Right atrium auricular region (tissue), 2 donors: ENCODE data around the gene DMPK. TPM values are rescaled to one million over a fixed set of nuclear protein-coding genes. Genes with fewer than 3 reads are reported as not detected.

ENCODE experiments used
- DNase-seq: peaks from one replicate; pipeline ENCODE4 v3.0.0-alpha.2; 2019; ENCODE audit warnings: low spot score
- H3K27ac ChIP-seq, 2 donors: fragments of 200-600 bp; sonication (generic); 1 replicate in 1 of 2; 2 replicates in 1 of 2; pipeline ENCODE4 v1.5.1; 2016 to 2019
- H3K27me3 ChIP-seq, 2 donors: fragments of 200-600 bp; sonication (generic); one replicate each; pipeline versions ENCODE4 v1.5.1 to v1.6.0; 2017 to 2019
- H3K36me3 ChIP-seq: fragments of 200-600 bp; sonication (generic); one replicate; pipeline ENCODE4 v1.5.1; 2016
- H3K4me1 ChIP-seq, 2 donors: fragments of 200-600 bp; sonication (generic); one replicate each; pipeline versions ENCODE4 v1.5.1 to v1.6.0; 2017 to 2019
- H3K4me3 ChIP-seq, 2 donors: fragments of 200-600 bp; sonication (generic); 1 replicate in 1 of 2; 2 replicates in 1 of 2; pipeline ENCODE4 v1.5.1; 2017 to 2019; ENCODE audit warnings: mild to moderate bottlenecking in 1 of 2, moderate library complexity in 1 of 2
- H3K9me3 ChIP-seq, 2 donors: fragments of 200-600 bp; sonication (generic); one replicate each; pipeline ENCODE4 v1.5.1; 2019
- total RNA-seq, 2 donors: library from RNA; depleted of rRNA; stranded (reverse); fragments of >200 nt; gene quantifications; one replicate each; pipeline ENCODE4 v1.1.0, GENCODE V29; 2016
- TF ChIP-seq, protein P1 (sequence below), 2 donors: fragments of 200-600 bp; sonication (generic); IDR thresholded peaks; one replicate each; pipeline ENCODE4 v1.5.1; 2019; ENCODE audit warnings: antibody characterized with exemption in 2 of 2

Gene DMPK
- total RNA-seq, 2 donors from 2014 or later, result 107 to 214 TPM

- H3K9me3 ChIP-seq, result no peaks in the 10 kb centered on the region
- H3K4me3 ChIP-seq, result no peak overlapping the region
- H3K27me3 ChIP-seq, result no peaks in the 10 kb centered on the region
- H3K4me1 ChIP-seq, result peaks cover 0 to 58% of the 10 kb centered on the region in 2 donors
- H3K36me3 ChIP-seq, result no peaks in the 10 kb centered on the region
- TF ChIP-seq, protein P1, sequence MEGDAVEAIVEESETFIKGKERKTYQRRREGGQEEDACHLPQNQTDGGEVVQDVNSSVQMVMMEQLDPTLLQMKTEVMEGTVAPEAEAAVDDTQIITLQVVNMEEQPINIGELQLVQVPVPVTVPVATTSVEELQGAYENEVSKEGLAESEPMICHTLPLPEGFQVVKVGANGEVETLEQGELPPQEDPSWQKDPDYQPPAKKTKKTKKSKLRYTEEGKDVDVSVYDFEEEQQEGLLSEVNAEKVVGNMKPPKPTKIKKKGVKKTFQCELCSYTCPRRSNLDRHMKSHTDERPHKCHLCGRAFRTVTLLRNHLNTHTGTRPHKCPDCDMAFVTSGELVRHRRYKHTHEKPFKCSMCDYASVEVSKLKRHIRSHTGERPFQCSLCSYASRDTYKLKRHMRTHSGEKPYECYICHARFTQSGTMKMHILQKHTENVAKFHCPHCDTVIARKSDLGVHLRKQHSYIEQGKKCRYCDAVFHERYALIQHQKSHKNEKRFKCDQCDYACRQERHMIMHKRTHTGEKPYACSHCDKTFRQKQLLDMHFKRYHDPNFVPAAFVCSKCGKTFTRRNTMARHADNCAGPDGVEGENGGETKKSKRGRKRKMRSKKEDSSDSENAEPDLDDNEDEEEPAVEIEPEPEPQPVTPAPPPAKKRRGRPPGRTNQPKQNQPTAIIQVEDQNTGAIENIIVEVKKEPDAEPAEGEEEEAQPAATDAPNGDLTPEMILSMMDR (IDR thresholded peaks at IDR 0.05), result no peak
- H3K27ac ChIP-seq, result peak overlapping the region; percentile 93 to 96
- no peak for DNase-seq
These were observed 19.2 kb downstream of the DMPK start for GRCh38 chr19:45762870-45763631.

GRCh38 chr19:45761714-45762113, 20.6 kb downstream of the DMPK start:
- DNase-seq, result no peak
- H3K27ac ChIP-seq, result peak overlapping the region in 1 of 2 donors; percentile 30
- peaks cover 0 to 47% of the 10 kb centered on the region in 2 donors for H3K4me1 ChIP-seq

DNA sequence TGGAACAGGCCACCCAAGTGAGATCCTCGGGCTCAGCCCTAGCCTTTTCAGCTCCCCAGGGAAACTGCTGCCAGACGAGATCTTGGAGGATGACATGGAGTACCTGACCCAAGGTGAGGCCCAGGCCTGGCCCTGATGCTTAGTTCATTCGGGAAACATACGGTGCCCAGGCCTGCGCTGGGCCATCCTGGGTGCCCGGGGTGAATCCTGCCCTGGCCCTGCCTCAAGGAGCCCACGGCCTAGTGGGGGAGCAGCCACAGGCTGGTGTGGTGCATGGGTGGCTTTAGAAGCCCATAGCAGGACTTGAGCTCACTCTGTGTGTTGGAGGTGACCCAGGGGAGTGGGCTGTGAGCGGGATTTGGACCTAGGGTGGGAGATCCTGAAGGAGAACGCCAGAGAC, 23.4 kb downstream of the DMPK start:
- Histone ChIP-seq H3K27me3 (no peaks in the 10 kb centered on the region), H3K9me3 (no peaks in the 10 kb centered on the region), H3K4me3 (no peak overlapping the region), H3K4me1 (peaks cover 0 to 19% of the 10 kb centered on the region in 2 donors), H3K27ac (no peak overlapping the region), H3K36me3 (no peaks in the 10 kb centered on the region)
- no peak for DNase-seq
- TF ChIP-seq, protein P1 (IDR thresholded peaks at IDR 0.05), result no peak

More at GRCh38 chr19:45761714-45762113, 20.6 kb downstream of the DMPK start:
- Histone ChIP-seq H3K4me3 (no peak overlapping the region), H3K27me3 (no peaks in the 10 kb centered on the region), H3K9me3 (no peaks in the 10 kb centered on the region), H3K36me3 (no peaks in the 10 kb centered on the region)
- TF ChIP-seq, protein P1 (IDR thresholded peaks at IDR 0.05), result no peak

GRCh38 chr19:45757695-45758094, 24.6 kb downstream of the DMPK start:
- H3K27ac ChIP-seq, result no peak overlapping the region

DNA sequence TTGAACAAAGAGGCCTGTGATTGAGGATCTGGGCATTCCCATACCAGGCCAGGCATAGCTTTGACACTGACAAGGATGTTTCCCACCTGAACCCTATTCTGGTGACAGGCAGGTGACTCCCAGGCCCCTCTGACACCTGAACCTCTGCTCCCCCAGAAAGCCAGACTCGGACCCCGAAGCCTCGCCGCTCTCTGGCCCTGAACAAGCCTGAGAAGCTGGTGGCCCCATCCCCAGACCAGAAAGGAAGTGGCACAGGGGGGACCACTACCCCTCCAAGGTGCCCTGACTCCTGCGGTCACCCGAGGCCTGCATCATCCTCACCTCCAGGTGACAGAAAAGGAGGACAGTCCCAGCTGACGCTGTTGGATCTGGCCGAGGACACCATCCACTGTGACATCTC, 28.0 kb downstream of the DMPK start:
- TF ChIP-seq, protein P1 (IDR thresholded peaks at IDR 0.05), result no peak
- Histone ChIP-seq H3K9me3 (no peaks in the 10 kb centered on the region), H3K27ac (no peak overlapping the region), H3K27me3 (no peaks in the 10 kb centered on the region), H3K4me1 (no peaks in the 10 kb centered on the region), H3K4me3 (no peak overlapping the region), H3K36me3 (no peaks in the 10 kb centered on the region)
- no peak for DNase-seq

More at GRCh38 chr19:45757695-45758094, 24.6 kb downstream of the DMPK start:
- TF ChIP-seq, protein P1 (IDR thresholded peaks at IDR 0.05), result no peak
- Histone ChIP-seq H3K4me3 (no peak overlapping the region), H3K9me3 (no peaks in the 10 kb centered on the region), H3K4me1 (peaks cover 0 to 7% of the 10 kb centered on the region in 2 donors), H3K27me3 (no peaks in the 10 kb centered on the region), H3K36me3 (no peaks in the 10 kb centered on the region)
- DNase-seq, result no peak
